ENCODE measurements around the gene IQSEC1. TPM values are rescaled to one million over a fixed set of nuclear protein-coding genes. Genes with fewer than 3 reads are reported as not detected.

The IQSEC1 gene
- total and polyA plus RNA-seq, 2 experiments from 2014 or later = 8.0 to 51.9 TPM

DNA sequence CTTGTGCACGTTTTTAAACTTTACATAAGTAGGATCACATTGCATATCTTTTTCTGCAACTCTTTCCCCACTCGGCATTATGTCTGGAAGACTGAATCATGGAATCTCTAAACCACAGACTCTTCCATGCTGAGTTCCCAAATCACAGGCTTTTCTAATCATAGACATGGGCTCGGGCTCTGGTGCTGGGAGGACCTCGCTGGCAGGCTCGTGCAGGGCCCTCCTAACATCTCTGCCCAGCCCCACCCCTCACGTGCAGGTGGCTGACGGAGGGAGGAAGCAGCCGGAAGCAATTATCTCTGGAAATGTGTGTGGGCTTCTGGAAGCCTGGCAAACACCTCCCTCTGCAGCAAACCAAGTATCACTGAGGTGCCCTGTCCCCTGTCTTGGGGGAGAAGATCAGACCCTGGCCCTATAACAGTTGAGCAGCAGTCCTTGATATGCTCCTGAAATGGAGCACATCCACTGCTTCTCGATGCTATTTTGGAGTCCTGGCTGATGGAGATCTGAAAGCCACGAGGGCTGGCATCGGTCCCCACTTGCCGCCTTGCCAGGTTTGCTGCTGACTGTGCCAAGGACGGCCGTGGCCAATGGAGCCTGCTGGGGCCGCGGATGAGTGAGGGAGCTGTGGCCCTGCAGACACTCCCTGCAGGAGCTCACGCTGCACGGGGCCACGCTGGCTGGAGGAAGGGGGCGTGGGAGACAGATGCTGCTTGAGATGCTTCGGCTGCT is 4.4 kb upstream of the IQSEC1 start:
- peaks cover 8% of the 10 kb centered on the region; the same call in 1 of the 2 replicates for H3F3A ChIP-seq (replicated peaks; ENCODE audit: low read depth)
- H3K27ac Mint-ChIP-seq = no peak overlapping the region
- no peak overlapping the region for H3K27ac ChIP-seq (ENCODE audit: low read depth)
- H3K4me1 Mint-ChIP-seq = peaks cover 32% of the 10 kb centered on the region
- H3K27me3 Mint-ChIP-seq (ENCODE audit: insufficient read depth, low read depth, poor library complexity) = peaks cover 34% of the 10 kb centered on the region
- H4K20me1 ChIP-seq (replicated peaks; ENCODE audit: insufficient read depth) = no peaks in the 10 kb centered on the region
- no peak overlapping the region for H3K4me3 ChIP-seq
- DNase-seq (ENCODE audit: low spot score) (no peak), ATAC-seq (no peak)
- no peaks in the 10 kb centered on the region; the same call in 2 of the 3 replicates for H3K36me3 Mint-ChIP-seq (ENCODE audit: low read depth)
- H3K36me3 ChIP-seq (ENCODE audit: insufficient read depth) = no peaks in the 10 kb centered on the region
- no peaks in the 10 kb centered on the region for H3K9me2 ChIP-seq (ENCODE audit: insufficient read depth)
- no peaks in the 10 kb centered on the region for H3K79me2 ChIP-seq (replicated peaks; ENCODE audit: insufficient read depth)
- no peak overlapping the region for H2AFZ ChIP-seq
- H3K4me2 ChIP-seq = no peak overlapping the region
- TF ChIP-seq, protein P1, sequence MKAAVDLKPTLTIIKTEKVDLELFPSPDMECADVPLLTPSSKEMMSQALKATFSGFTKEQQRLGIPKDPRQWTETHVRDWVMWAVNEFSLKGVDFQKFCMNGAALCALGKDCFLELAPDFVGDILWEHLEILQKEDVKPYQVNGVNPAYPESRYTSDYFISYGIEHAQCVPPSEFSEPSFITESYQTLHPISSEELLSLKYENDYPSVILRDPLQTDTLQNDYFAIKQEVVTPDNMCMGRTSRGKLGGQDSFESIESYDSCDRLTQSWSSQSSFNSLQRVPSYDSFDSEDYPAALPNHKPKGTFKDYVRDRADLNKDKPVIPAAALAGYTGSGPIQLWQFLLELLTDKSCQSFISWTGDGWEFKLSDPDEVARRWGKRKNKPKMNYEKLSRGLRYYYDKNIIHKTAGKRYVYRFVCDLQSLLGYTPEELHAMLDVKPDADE (IDR thresholded peaks at IDR 0.05) = no peak
- no peak for TF ChIP-seq EZH2phosphoT487 (IDR thresholded peaks at IDR 0.05; ENCODE audit: unreplicated experiment)
- TF ChIP-seq JUNB (IDR thresholded peaks at IDR 0.05; ENCODE audit: unreplicated experiment) = no peak
- peaks cover 23% of the 10 kb centered on the region for H3K27me3 ChIP-seq (ENCODE audit: insufficient read depth)
- no peaks in the 10 kb centered on the region for H3K4me1 ChIP-seq (ENCODE audit: insufficient read depth)
- no peak overlapping the region for H3K4me3 Mint-ChIP-seq
- H3K9me3 Mint-ChIP-seq = peaks cover 3% of the 10 kb centered on the region; the same call in 1 of the 3 replicates

DNA sequence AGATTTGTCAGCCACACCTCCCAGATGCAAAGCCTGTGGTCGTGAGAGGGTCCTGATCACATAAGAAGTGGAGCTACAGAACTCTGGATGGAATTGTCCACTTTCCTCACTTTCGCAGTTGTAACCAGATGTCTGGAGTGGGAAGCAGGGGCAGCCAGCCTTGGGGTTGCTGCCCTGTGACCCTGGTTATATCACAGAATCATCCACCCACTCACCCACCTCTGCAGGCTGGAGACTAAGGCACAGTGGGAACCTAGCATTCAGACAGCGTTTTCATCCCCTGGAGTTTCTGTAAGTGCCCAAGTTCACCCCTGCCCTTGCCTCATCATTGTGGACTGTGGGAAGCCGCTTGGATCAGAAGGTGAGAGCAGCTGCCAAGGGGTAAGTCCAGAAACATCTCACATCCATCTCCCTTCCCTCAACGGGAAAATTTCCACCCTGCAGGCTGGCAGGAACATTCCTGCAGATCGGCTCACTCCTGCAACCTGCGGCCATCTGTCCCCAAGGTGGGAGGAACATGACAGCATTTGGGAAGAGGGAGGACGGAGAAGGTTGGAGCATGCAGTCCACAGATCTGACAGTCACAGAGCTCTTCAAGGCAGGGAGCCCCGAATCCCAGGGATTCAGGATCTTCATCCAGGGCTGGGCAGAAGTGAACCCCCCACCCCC is 2.9 kb upstream of the IQSEC1 start:
- Histone ChIP-seq H3K79me2 (replicated peaks; ENCODE audit: insufficient read depth) (no peaks in the 10 kb centered on the region), H3K36me3 (ENCODE audit: insufficient read depth) (no peaks in the 10 kb centered on the region), H3K4me2 (no peak overlapping the region), H4K20me1 (replicated peaks; ENCODE audit: insufficient read depth) (no peaks in the 10 kb centered on the region), H3K4me3 (no peak overlapping the region), H3K9me2 (ENCODE audit: insufficient read depth) (no peaks in the 10 kb centered on the region), H2AFZ (no peak overlapping the region), H3K27ac (ENCODE audit: low read depth) (no peak overlapping the region), H3K4me1 (ENCODE audit: insufficient read depth) (peaks cover 4% of the 10 kb centered on the region; the same call in 1 of the 2 replicates), H3F3A (replicated peaks; ENCODE audit: low read depth) (peaks cover 8% of the 10 kb centered on the region; the same call in 1 of the 2 replicates), H3K27me3 (ENCODE audit: insufficient read depth) (peaks cover 27% of the 10 kb centered on the region)
- H3K27me3 Mint-ChIP-seq (ENCODE audit: insufficient read depth, low read depth, poor library complexity) = peaks cover 38% of the 10 kb centered on the region
- TF ChIP-seq, protein P1 (IDR thresholded peaks at IDR 0.05) = no peak
- no peak for TF ChIP-seq JUNB (IDR thresholded peaks at IDR 0.05; ENCODE audit: unreplicated experiment)
- no peak for TF ChIP-seq EZH2 (IDR thresholded peaks at IDR 0.05; ENCODE audit: low read depth, unreplicated experiment)
- H3K9me3 Mint-ChIP-seq = peaks cover 3% of the 10 kb centered on the region; the same call in 1 of the 3 replicates
- no peak overlapping the region for H3K4me3 Mint-ChIP-seq
- H3K27ac Mint-ChIP-seq = no peak overlapping the region
- H3K36me3 Mint-ChIP-seq (ENCODE audit: low read depth) = no peaks in the 10 kb centered on the region; the same call in 2 of the 3 replicates
- H3K4me1 Mint-ChIP-seq = peaks cover 27% of the 10 kb centered on the region
- DNase-seq (ENCODE audit: low spot score) (no peak), ATAC-seq (no peak)

DNA sequence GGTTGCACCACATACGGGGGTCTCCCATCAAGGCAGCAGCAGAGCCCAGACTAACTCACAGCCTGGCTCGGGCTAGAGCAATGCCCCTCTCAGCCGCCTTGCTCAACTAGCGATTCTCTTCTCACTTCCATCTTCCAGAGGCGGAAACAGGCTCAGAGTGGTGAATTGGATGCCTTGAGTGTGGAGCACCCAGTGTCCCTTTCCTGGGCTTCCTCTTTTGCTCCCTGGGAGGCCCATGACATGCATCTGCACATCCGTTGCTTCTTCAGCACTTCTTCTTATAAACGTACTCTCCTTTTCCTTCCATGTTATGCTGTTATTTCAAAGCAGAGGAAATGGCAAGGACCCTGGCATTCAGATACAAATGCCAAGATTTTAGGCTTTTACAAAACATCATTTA is 2.1 kb upstream of the IQSEC1 start:
- H3K36me3 ChIP-seq (ENCODE audit: insufficient read depth) = no peaks in the 10 kb centered on the region
- no peak for ATAC-seq
- no peak overlapping the region for H3K4me2 ChIP-seq
- Mint-ChIP-seq H3K27me3 (ENCODE audit: insufficient read depth, low read depth, poor library complexity) (peaks cover 40% of the 10 kb centered on the region), H3K36me3 (ENCODE audit: low read depth) (no peaks in the 10 kb centered on the region; the same call in 2 of the 3 replicates), H3K4me3 (no peak overlapping the region), H3K4me1 (peaks cover 24% of the 10 kb centered on the region), H3K9me3 (peaks cover 3% of the 10 kb centered on the region; the same call in 1 of the 3 replicates), H3K27ac (no peak overlapping the region)
- peaks cover 4% of the 10 kb centered on the region; the same call in 1 of the 2 replicates for H3K4me1 ChIP-seq (ENCODE audit: insufficient read depth)
- no peak for DNase-seq (ENCODE audit: low spot score)
- H3K9me2 ChIP-seq (ENCODE audit: insufficient read depth) = no peaks in the 10 kb centered on the region
- no peak overlapping the region for H3K4me3 ChIP-seq
- H3K27ac ChIP-seq (ENCODE audit: low read depth) = no peak overlapping the region
- H3F3A ChIP-seq (replicated peaks; ENCODE audit: low read depth) = peaks cover 8% of the 10 kb centered on the region; the same call in 1 of the 2 replicates
- H3K27me3 ChIP-seq (ENCODE audit: insufficient read depth) = peaks cover 27% of the 10 kb centered on the region
- no peaks in the 10 kb centered on the region for H3K79me2 ChIP-seq (replicated peaks; ENCODE audit: insufficient read depth)
- H2AFZ ChIP-seq = no peak overlapping the region
- H4K20me1 ChIP-seq (replicated peaks; ENCODE audit: insufficient read depth) = no peaks in the 10 kb centered on the region
- TF ChIP-seq, protein P2, sequence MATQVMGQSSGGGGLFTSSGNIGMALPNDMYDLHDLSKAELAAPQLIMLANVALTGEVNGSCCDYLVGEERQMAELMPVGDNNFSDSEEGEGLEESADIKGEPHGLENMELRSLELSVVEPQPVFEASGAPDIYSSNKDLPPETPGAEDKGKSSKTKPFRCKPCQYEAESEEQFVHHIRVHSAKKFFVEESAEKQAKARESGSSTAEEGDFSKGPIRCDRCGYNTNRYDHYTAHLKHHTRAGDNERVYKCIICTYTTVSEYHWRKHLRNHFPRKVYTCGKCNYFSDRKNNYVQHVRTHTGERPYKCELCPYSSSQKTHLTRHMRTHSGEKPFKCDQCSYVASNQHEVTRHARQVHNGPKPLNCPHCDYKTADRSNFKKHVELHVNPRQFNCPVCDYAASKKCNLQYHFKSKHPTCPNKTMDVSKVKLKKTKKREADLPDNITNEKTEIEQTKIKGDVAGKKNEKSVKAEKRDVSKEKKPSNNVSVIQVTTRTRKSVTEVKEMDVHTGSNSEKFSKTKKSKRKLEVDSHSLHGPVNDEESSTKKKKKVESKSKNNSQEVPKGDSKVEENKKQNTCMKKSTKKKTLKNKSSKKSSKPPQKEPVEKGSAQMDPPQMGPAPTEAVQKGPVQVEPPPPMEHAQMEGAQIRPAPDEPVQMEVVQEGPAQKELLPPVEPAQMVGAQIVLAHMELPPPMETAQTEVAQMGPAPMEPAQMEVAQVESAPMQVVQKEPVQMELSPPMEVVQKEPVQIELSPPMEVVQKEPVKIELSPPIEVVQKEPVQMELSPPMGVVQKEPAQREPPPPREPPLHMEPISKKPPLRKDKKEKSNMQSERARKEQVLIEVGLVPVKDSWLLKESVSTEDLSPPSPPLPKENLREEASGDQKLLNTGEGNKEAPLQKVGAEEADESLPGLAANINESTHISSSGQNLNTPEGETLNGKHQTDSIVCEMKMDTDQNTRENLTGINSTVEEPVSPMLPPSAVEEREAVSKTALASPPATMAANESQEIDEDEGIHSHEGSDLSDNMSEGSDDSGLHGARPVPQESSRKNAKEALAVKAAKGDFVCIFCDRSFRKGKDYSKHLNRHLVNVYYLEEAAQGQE (IDR thresholded peaks at IDR 0.05; ENCODE audit: unreplicated experiment) = no peak
- TF ChIP-seq CREB1 (CRISPR knock-in tag; IDR thresholded peaks at IDR 0.05; ENCODE audit: low read depth) (no peak), JUNB (IDR thresholded peaks at IDR 0.05; ENCODE audit: unreplicated experiment) (no peak), NANOG (IDR thresholded peaks at IDR 0.05; ENCODE audit: borderline replicate concordance) (no peak), EZH2phosphoT487 (IDR thresholded peaks at IDR 0.05; ENCODE audit: unreplicated experiment) (no peak), ZNF114 (CRISPR knock-in tag; IDR thresholded peaks at IDR 0.05) (no peak), ZNF331 (CRISPR knock-in tag; IDR thresholded peaks at IDR 0.05; ENCODE audit: low read depth) (no peak), POLR2AphosphoS5 (IDR thresholded peaks at IDR 0.05; ENCODE audit: low read depth) (no peak)
